Muscle layer of duodenum (tissue), 2 donors: ENCODE measurements around the gene ZNF678.
"Not testable (repeated sequence)": the region's sequence is repeated elsewhere in the genome, so short reads cannot be mapped to it uniquely, and the experiment has no call there.

Experiments
- H3K27ac ChIP-seq: one replicate; pipeline ENCODE4 v1.7.0; 2013; ENCODE audit warnings: mild to moderate bottlenecking, low read length
- H3K27me3 ChIP-seq: one replicate; pipeline ENCODE4 v1.7.0; 2013; ENCODE audit warnings: low read depth, mild to moderate bottlenecking, control low read depth, low read length
- H3K36me3 ChIP-seq, 2 donors: one replicate each; pipeline ENCODE4 v1.7.0; 2013; ENCODE audit warnings: low read length in 2 of 2, control low read depth in 1 of 2, mild to moderate bottlenecking in 1 of 2; ENCODE audit not compliant: insufficient read depth in 2 of 2, control insufficient read depth in 1 of 2
- H3K4me1 ChIP-seq, 2 donors: one replicate each; pipeline ENCODE4 v1.7.0; 2013; ENCODE audit warnings: low read length in 2 of 2, mild to moderate bottlenecking in 2 of 2, control low read depth in 1 of 2, moderate library complexity in 1 of 2; ENCODE audit not compliant: insufficient read depth in 2 of 2, control insufficient read depth in 1 of 2
- H3K4me3 ChIP-seq, 2 donors: one replicate each; pipeline ENCODE4 v1.7.0; 2013; ENCODE audit warnings: low read length in 2 of 2, low read depth in 1 of 2, mild to moderate bottlenecking in 1 of 2
- H3K9me3 ChIP-seq, 2 donors: one replicate each; pipeline ENCODE4 v1.7.0; 2013; ENCODE audit warnings: low read length in 2 of 2, control low read depth in 1 of 2, mild to moderate bottlenecking in 1 of 2; ENCODE audit not compliant: control insufficient read depth in 1 of 2
- donor health status: healthy.

The ZNF678 gene

DNA sequence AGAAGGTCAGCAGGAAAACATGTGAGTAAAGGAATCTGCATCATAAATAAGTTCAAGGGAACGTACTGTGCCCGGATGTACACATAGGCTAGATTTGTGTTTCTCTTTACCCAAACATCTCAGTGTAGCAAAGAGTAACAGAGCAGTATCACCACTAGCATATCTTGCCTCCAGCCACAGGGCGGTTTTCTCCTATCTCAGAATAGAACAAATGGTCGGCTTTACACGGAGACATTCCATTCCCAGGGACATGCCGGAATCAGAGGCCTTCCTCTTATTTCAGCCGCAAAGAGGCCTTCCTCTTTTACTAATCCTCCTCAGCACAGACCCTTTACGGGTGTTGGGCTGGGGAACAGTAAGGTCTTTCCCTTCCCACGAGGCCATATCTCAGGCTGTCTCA is 42.9 kb downstream of the ZNF678 start:
- H3K27ac ChIP-seq, H3K4me1 ChIP-seq, H3K36me3 ChIP-seq, H3K4me3 ChIP-seq, H3K27me3 ChIP-seq: not testable (repeated sequence)
- peaks cover 5 to 10% of the 10 kb centered on the region in 2 donors for H3K9me3 ChIP-seq

DNA sequence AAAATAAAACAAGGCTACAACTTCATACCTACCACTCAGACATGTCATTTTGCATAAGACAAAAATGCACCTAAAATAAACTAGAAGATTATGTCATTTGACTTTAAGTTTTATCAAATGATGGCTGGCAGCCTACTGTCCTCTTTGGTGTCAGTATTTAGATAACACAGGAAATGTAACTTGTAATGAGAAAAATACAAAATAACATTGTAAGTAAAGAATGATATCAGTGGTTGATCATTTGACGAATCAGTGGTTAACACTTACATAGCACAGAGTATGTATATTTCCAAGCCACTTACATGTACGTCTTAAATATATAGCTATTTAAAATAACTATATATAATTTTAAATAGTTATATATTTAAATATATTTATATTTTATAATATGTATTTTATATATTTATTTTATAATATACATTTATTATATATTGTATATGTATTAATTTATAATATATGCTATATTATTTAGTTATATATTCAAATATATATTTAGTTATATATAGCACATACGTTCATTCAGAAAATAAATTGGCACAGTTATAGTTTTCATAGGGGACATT is 44.1 kb downstream of the ZNF678 start:
- no peaks in the 10 kb centered on the region for H3K4me1 ChIP-seq
- no peak overlapping the region for H3K27ac ChIP-seq
- H3K36me3 ChIP-seq, result peaks cover 11 to 13% of the 10 kb centered on the region in 2 donors
- H3K4me3 ChIP-seq, result no peak overlapping the region
- peaks cover 3 to 13% of the 10 kb centered on the region in 2 donors for H3K9me3 ChIP-seq
- no peaks in the 10 kb centered on the region for H3K27me3 ChIP-seq

DNA sequence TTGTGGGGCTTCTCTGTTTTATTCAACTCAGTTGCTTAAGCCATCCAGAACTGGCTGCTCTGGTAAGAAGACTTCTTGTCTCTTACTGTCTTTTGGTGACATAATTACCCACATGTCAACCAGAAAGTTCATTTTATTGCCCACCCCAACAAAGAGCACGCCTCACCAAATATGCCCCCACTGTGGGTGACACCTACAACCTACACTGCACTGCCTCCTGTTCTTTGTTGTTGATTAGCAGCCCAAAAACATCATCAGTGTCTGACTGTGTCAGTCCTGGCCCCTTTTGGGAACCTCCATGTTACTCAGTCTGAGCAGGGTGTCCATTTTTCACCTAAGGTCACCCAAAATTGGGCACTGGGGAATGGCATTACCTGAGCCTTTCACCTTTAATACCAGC is 49.3 kb downstream of the ZNF678 start:
- no peak overlapping the region for H3K4me3 ChIP-seq
- H3K4me1 ChIP-seq, result no peaks in the 10 kb centered on the region
- H3K9me3 ChIP-seq, result peaks cover 8 to 16% of the 10 kb centered on the region in 2 donors
- no peaks in the 10 kb centered on the region for H3K27me3 ChIP-seq
- peaks cover 16 to 21% of the 10 kb centered on the region in 2 donors for H3K36me3 ChIP-seq
- no peak overlapping the region for H3K27ac ChIP-seq

DNA sequence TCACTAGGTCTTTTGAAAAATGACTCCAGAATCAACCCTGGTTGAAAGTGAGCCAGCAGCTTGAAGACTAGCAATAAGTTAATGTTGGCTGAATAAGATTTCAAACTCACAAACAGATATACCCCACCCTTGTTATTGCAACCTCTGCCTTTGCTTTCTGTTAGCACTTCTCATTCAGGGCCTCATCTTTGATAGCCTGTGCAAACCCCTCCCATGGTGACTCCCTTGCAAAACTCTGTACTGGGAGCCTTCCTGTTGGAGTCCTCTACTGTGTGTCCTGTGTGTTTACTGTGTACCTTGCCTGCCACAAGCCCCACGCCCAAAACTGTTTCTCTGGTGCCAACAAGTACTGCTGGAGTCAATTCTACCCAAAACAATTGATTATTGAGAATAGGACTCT is 50.2 kb downstream of the ZNF678 start:
- H3K27ac ChIP-seq, result no peak overlapping the region
- H3K4me1 ChIP-seq, result no peaks in the 10 kb centered on the region
- H3K27me3 ChIP-seq, result no peaks in the 10 kb centered on the region
- H3K9me3 ChIP-seq, result peaks cover 14 to 21% of the 10 kb centered on the region in 2 donors
- H3K36me3 ChIP-seq, result peaks cover 16 to 21% of the 10 kb centered on the region in 2 donors
- H3K4me3 ChIP-seq, result no peak overlapping the region

DNA sequence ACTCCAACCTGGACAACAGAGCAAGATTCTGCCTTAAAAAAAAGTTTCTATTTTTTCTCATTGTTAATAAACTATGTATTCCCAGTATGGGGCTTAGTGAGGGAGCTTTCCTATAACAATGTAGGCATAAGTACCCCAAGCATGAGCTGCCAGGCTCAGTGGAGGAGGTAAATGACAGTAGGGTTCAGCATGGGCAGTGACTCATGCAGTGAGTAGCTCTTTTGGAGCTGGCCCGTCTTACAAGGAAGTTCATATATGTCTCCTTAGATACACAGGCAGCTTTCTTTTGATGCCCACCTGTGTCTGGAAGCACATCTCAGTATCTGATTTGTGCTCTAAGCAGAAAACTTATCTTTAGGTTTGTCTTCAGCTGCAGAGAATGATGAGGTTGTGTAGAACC is 57.9 kb downstream of the ZNF678 start:
- H3K36me3 ChIP-seq, result peaks cover 4 to 25% of the 10 kb centered on the region in 2 donors
- H3K4me1 ChIP-seq, result no peaks in the 10 kb centered on the region
- no peak overlapping the region for H3K27ac ChIP-seq
- no peaks in the 10 kb centered on the region for H3K27me3 ChIP-seq
- H3K4me3 ChIP-seq, result no peak overlapping the region
- H3K9me3 ChIP-seq, result peaks cover 18 to 20% of the 10 kb centered on the region in 2 donors

DNA sequence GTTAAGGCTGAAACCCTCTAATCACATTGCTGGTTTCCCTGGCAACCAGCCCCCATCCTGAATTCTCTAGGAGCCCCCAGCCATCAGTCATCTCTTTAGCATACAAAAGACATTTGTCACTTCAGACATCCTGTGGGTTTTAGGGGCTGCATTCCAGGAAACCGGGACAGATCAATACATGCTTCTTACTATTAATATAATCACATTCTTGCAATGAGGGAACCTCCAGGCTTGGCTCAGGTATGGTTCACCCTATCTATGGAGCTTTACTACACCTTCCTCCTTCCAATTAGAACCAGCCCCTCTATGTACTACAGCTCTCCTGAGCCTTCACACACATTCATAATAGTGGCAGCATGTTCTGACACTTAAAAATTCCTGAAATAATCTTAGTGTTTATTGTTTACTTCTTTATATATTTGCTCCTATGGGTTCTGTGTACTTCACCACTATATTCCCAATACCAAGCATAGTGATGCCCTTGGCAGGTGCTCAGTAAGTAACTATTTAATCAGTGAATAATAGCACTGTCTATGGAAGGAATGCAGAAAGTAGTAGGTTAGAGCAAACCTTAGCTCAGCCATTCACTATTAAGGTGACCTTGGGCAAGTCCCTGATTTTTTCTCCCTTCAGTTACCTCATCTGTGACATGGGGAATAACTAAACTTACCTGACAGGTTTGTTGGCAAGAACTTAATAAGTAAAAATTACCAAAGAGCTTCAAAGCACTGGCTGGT is 59.6 kb downstream of the ZNF678 start:
- H3K4me1 ChIP-seq, result no peaks in the 10 kb centered on the region
- H3K9me3 ChIP-seq, result peaks cover 12% of the 10 kb centered on the region in 2 donors
- H3K27me3 ChIP-seq, result no peaks in the 10 kb centered on the region
- no peak overlapping the region for H3K4me3 ChIP-seq
- H3K36me3 ChIP-seq, result peaks cover 0 to 20% of the 10 kb centered on the region in 2 donors
- no peak overlapping the region for H3K27ac ChIP-seq

DNA sequence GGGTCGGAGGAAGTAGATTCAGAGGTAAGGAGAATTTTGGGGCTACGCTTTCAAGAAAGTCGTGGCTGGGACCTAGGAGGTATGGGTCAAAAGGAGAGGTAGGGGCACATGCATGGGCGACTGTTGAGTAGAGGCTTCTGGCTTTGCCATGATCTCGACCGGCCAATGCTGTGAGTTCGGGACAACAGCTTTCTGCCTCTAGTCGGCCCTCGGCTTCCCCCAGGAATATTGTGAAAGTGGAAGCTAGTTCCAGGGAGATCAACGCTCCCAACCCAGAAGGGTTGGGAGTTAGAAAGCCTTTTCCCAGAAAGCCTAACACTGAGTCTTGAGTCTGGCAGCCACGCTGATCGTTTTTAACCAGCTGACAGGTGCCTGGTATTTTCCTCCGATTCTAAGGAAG is 69.0 kb downstream of the ZNF678 start:
- no peaks in the 10 kb centered on the region for H3K4me1 ChIP-seq
- peaks cover 0 to 21% of the 10 kb centered on the region in 2 donors for H3K36me3 ChIP-seq
- peak overlapping the region in 1 of 2 donors; percentile 28 for H3K4me3 ChIP-seq
- H3K9me3 ChIP-seq, result peaks cover 18 to 72% of the 10 kb centered on the region in 2 donors
- no peak overlapping the region for H3K27ac ChIP-seq
- no peaks in the 10 kb centered on the region for H3K27me3 ChIP-seq

DNA sequence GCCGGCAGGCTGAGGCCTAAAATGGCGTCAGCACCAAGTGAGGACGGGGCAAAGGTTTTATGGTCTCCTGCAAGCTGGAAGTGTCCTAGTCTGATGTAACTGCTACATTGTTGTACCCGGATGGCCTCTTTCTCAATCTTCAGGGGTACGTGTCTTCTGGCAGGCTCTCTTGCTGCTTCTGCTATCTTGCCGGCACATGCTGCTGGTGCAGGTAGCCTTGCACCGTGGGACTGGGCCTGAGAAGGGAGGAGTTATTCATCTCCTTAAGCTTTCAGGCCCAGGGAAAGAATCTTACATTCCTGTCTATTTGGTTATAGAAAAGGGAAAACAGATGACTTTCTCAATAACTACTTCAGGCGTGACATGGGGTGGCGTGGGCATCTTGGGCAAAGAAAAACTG is 72.2 kb downstream of the ZNF678 start:
- Histone ChIP-seq H3K27ac (no peak overlapping the region), H3K27me3 (no peaks in the 10 kb centered on the region), H3K4me1 (no peaks in the 10 kb centered on the region), H3K36me3 (peaks cover 0 to 23% of the 10 kb centered on the region in 2 donors), H3K9me3 (peaks cover 37 to 88% of the 10 kb centered on the region in 2 donors), H3K4me3 (peak overlapping the region in 1 of 2 donors; percentile 8)

DNA sequence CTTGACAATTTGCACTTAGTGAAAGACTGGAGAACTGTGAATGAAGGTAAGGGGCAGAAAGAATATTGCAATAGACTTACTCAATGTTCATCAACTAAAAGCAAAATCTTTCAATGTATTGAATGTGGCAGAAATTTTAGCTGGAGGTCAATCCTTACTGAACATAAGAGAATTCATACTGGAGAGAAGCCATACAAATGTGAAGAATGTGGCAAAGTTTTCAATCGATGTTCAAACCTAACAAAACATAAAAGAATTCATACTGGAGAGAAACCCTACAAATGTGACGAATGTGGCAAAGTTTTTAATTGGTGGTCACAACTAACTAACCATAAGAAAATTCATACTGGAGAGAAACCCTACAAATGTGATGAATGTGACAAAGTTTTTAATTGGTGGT is 91.1 kb downstream of the ZNF678 start:
- peak overlapping the region; percentile 37 to 52 for H3K4me3 ChIP-seq
- H3K36me3 ChIP-seq, result peaks cover 18 to 70% of the 10 kb centered on the region in 2 donors
- H3K4me1 ChIP-seq, result no peaks in the 10 kb centered on the region
- no peaks in the 10 kb centered on the region for H3K27me3 ChIP-seq
- H3K9me3 ChIP-seq, result peaks cover 78% of the 10 kb centered on the region in 2 donors
- H3K27ac ChIP-seq, result no peak overlapping the region

DNA sequence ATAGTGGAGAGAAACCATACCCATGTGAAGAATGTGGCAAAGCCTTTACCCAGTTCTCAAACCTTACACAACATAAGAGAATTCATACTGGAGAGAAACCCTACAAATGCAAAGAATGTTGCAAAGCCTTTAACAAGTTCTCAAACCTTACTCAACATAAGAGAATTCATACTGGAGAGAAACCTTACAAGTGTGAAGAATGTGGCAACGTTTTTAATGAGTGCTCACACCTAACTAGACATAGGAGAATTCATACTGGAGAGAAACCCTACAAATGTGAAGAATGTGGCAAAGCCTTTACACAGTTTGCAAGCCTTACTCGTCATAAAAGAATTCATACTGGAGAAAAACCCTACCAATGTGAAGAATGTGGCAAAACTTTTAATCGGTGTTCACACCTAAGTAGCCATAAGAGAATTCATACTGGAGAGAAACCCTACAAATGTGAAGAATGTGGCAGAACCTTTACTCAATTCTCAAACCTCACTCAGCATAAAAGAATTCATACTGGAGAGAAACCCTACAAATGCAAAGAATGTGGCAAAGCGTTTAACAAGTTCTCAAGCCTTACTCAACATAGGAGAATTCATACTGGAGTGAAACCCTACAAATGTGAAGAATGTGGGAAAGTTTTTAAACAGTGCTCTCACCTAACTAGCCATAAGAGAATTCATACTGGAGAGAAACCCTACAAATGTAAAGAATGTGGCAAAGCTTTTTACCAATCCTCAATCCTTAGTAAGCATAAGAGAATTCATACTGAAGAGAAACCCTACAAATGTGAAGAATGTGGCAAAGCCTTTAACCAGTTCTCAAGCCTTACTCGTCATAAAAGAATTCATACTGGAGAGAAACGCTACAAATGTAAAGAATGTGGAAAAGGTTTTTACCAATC is 91.7 kb downstream of the ZNF678 start:
- peaks cover 18 to 67% of the 10 kb centered on the region in 2 donors for H3K36me3 ChIP-seq

DNA sequence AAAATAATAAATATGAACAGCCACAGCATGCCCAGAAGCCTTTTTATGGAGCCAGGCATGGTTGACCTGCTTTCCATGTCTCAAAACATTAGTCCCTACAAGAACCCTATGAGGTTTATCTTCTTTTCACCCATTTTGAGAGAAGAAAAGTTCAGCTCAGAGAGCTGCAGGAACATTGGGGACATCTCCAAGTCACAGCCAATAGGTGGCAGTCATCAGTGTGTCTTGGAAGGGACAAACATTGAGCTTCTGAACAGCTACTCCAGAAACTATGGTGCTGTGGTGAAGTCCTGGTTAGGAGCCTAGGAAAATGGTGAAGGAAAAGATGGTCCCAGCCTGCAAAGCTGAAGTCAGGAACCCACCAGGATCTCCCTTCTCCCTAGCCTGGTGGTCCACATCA is 98.1 kb downstream of the ZNF678 start:
- Histone ChIP-seq H3K9me3 (peaks cover 87% of the 10 kb centered on the region in 2 donors), H3K36me3 (peaks cover 5 to 70% of the 10 kb centered on the region in 2 donors), H3K4me3 (peak overlapping the region; percentile 22 to 29)

More for the DNA sequence above, 91.7 kb downstream of the ZNF678 start:
- Histone ChIP-seq H3K27me3 (no peaks in the 10 kb centered on the region), H3K9me3 (peaks cover 79 to 84% of the 10 kb centered on the region in 2 donors), H3K4me1 (no peaks in the 10 kb centered on the region), H3K4me3 (peak overlapping the region in 1 of 2 donors; percentile 52), H3K27ac (no peak overlapping the region)

More for the DNA sequence above, 98.1 kb downstream of the ZNF678 start:
- Histone ChIP-seq H3K27ac (no peak overlapping the region), H3K27me3 (no peaks in the 10 kb centered on the region), H3K4me1 (no peaks in the 10 kb centered on the region)
